H1 (cell line): ENCODE results near the gene TTC23. TPM values are rescaled to one million over a fixed set of nuclear protein-coding genes. Genes with fewer than 3 reads are reported as not detected.

Experiments
- FOSL1 ChIP-seq: IDR thresholded peaks from 2 replicates; pipeline ENCODE4 v1.6.1; 2011; ENCODE audit warnings: mild to moderate bottlenecking, low read depth, low read length, moderate library complexity; ENCODE audit not compliant: insufficient read depth
- polyA plus RNA-seq, 7 experiments: library from polyadenylated mRNA; depleted of rRNA in 3 of 7; stranded (reverse) in 5 of 7; unstranded in 2 of 7; fragments of >200 nt in 5 of 7; fragments of 200-250 nt in 2 of 7; gene quantifications; 1 replicate in 5 of 7; 2 replicates in 1 of 7; 4 replicates in 1 of 7; pipeline versions ENCODE4 v1.2.1 to v1.2.3, GENCODE V29; 2011 to 2013; ENCODE audit warnings: missing spikeins in 2 of 7, mixed read lengths in 2 of 7
- total RNA-seq: library from RNA; stranded (reverse); fragmentation: NEBNext Ultra II Directional; extraction: Animal tissue kit (Norgen Biotek cat#: 25700); gene quantifications from 2 replicates; pipeline ENCODE4 v1.2.1, GENCODE V29; 2021
- TF ChIP-seq, protein P1 (sequence below): fragments of 300-600 bp; sonication (generic); IDR thresholded peaks from 2 replicates; pipeline ENCODE4 v1.7.1; 2012; ENCODE audit warnings: low read length, moderate library complexity, mild to moderate bottlenecking, inconsistent platforms; ENCODE audit not compliant: insufficient replicate concordance
- TF ChIP-seq, protein P2 (sequence below): IDR thresholded peaks from 2 replicates; pipeline ENCODE4 v1.6.1; 2012; ENCODE audit warnings: inconsistent platforms

The TTC23 gene
- total and polyA plus RNA-seq, 2 of the 8 experiments (the other 6 are each of a cell fraction or from before 2014, with no cell fraction given), result 4.8 to 23.0 TPM

DNA sequence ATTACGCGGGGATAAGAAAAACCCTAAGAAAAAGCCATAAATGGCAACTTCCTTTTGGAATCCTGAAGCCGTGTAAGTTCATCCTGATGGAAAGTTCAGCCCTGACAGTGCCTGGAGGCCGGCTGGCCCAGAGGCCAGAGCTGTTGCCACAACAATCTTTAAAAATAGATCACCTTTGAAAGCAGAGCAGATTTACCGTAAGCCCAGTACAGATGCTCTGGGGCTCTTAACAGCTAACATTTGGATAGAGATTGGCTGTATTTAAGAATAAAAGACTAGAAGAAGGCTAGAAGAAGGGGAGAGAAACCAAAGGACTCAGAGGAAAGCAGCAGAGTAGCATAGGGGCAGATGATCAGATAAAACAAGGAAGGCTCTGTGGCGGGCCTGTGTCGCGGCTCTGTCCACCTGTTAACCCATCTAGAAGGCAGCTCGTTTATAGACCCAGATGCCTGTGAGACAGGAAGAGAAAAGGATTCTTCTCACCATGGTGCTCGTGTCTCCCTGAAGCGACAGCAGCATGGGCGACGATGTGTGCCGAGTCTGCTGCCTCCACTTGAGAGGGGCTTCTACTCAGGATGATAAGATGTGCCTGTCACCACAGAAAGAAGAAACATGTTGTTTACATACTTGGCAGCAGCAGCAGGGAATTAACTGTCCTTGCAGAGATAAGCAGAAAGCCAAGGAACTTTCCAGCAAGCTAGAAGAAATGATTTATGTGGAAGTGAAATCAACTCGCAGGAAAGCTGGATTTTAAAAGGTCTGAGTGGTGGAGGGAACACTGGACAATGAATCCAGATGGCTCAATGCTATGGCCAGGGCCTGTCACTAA is 74.6 kb downstream of the TTC23 start (continued):
- TF ChIP-seq, protein P1, sequence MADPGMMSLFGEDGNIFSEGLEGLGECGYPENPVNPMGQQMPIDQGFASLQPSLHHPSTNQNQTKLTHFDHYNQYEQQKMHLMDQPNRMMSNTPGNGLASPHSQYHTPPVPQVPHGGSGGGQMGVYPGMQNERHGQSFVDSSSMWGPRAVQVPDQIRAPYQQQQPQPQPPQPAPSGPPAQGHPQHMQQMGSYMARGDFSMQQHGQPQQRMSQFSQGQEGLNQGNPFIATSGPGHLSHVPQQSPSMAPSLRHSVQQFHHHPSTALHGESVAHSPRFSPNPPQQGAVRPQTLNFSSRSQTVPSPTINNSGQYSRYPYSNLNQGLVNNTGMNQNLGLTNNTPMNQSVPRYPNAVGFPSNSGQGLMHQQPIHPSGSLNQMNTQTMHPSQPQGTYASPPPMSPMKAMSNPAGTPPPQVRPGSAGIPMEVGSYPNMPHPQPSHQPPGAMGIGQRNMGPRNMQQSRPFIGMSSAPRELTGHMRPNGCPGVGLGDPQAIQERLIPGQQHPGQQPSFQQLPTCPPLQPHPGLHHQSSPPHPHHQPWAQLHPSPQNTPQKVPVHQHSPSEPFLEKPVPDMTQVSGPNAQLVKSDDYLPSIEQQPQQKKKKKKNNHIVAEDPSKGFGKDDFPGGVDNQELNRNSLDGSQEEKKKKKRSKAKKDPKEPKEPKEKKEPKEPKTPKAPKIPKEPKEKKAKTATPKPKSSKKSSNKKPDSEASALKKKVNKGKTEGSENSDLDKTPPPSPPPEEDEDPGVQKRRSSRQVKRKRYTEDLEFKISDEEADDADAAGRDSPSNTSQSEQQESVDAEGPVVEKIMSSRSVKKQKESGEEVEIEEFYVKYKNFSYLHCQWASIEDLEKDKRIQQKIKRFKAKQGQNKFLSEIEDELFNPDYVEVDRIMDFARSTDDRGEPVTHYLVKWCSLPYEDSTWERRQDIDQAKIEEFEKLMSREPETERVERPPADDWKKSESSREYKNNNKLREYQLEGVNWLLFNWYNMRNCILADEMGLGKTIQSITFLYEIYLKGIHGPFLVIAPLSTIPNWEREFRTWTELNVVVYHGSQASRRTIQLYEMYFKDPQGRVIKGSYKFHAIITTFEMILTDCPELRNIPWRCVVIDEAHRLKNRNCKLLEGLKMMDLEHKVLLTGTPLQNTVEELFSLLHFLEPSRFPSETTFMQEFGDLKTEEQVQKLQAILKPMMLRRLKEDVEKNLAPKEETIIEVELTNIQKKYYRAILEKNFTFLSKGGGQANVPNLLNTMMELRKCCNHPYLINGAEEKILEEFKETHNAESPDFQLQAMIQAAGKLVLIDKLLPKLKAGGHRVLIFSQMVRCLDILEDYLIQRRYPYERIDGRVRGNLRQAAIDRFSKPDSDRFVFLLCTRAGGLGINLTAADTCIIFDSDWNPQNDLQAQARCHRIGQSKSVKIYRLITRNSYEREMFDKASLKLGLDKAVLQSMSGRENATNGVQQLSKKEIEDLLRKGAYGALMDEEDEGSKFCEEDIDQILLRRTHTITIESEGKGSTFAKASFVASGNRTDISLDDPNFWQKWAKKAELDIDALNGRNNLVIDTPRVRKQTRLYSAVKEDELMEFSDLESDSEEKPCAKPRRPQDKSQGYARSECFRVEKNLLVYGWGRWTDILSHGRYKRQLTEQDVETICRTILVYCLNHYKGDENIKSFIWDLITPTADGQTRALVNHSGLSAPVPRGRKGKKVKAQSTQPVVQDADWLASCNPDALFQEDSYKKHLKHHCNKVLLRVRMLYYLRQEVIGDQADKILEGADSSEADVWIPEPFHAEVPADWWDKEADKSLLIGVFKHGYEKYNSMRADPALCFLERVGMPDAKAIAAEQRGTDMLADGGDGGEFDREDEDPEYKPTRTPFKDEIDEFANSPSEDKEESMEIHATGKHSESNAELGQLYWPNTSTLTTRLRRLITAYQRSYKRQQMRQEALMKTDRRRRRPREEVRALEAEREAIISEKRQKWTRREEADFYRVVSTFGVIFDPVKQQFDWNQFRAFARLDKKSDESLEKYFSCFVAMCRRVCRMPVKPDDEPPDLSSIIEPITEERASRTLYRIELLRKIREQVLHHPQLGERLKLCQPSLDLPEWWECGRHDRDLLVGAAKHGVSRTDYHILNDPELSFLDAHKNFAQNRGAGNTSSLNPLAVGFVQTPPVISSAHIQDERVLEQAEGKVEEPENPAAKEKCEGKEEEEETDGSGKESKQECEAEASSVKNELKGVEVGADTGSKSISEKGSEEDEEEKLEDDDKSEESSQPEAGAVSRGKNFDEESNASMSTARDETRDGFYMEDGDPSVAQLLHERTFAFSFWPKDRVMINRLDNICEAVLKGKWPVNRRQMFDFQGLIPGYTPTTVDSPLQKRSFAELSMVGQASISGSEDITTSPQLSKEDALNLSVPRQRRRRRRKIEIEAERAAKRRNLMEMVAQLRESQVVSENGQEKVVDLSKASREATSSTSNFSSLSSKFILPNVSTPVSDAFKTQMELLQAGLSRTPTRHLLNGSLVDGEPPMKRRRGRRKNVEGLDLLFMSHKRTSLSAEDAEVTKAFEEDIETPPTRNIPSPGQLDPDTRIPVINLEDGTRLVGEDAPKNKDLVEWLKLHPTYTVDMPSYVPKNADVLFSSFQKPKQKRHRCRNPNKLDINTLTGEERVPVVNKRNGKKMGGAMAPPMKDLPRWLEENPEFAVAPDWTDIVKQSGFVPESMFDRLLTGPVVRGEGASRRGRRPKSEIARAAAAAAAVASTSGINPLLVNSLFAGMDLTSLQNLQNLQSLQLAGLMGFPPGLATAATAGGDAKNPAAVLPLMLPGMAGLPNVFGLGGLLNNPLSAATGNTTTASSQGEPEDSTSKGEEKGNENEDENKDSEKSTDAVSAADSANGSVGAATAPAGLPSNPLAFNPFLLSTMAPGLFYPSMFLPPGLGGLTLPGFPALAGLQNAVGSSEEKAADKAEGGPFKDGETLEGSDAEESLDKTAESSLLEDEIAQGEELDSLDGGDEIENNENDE, result no peak
- TF ChIP-seq, protein P2, sequence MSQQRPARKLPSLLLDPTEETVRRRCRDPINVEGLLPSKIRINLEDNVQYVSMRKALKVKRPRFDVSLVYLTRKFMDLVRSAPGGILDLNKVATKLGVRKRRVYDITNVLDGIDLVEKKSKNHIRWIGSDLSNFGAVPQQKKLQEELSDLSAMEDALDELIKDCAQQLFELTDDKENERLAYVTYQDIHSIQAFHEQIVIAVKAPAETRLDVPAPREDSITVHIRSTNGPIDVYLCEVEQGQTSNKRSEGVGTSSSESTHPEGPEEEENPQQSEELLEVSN, result no peak
- TF ChIP-seq FOSL1, result no peak
